IMR-90 (cell line): ENCODE data around the gene ANTXR2.

Experiments used
- BHLHE40 ChIP-seq: fragments of 150-350 bp; IDR thresholded peaks from 2 replicates; pipeline ENCODE4 v1.6.1; 2016; ENCODE audit warnings: mild to moderate bottlenecking, low read depth, low read length
- CHD1 ChIP-seq: IDR thresholded peaks from 2 replicates; pipeline ENCODE4 v1.6.1; 2012; ENCODE audit warnings: low read depth, low read length, improper control_type of control experiment
- CTCF ChIP-seq: conservative IDR thresholded peaks from 2 replicates; pipeline ENCODE4 v1.5.1; 2012; ENCODE audit warnings: mild to moderate bottlenecking, low read depth, low read length, improper control_type of control experiment
- FOS ChIP-seq: fragments of 150-350 bp; IDR thresholded peaks from 2 replicates; pipeline ENCODE4 v1.6.1; 2016; ENCODE audit warnings: low read depth, low read length
- MAFK ChIP-seq: IDR thresholded peaks from 2 replicates; pipeline ENCODE4 v1.6.1; 2012; ENCODE audit warnings: low read depth, low read length, improper control_type of control experiment
- MAZ ChIP-seq: IDR thresholded peaks from 2 replicates; pipeline ENCODE4 v1.6.1; 2012; ENCODE audit warnings: low read depth, mild to moderate bottlenecking, low read length, improper control_type of control experiment, moderate library complexity, borderline replicate concordance
- MXI1 ChIP-seq: IDR thresholded peaks from 2 replicates; pipeline ENCODE4 v1.6.1; 2012; ENCODE audit warnings: low read depth, mild to moderate bottlenecking, low read length, moderate library complexity, borderline replicate concordance
- POLR2A ChIP-seq: IDR thresholded peaks from 2 replicates; pipeline ENCODE4 v1.6.1; 2012; ENCODE audit warnings: mild to moderate bottlenecking, low read depth, low read length
- RAD21 ChIP-seq: IDR thresholded peaks from 2 replicates; pipeline ENCODE4 v1.6.1; 2012; ENCODE audit warnings: low read length, improper control_type of control experiment
- RCOR1 ChIP-seq: IDR thresholded peaks from 2 replicates; pipeline ENCODE4 v1.6.1; 2012; ENCODE audit warnings: mild to moderate bottlenecking, low read length, improper control_type of control experiment; ENCODE audit not compliant: insufficient replicate concordance
- SMC3 ChIP-seq: fragments of 150-350 bp; IDR thresholded peaks from 2 replicates; pipeline ENCODE4 v1.6.1; 2016; ENCODE audit warnings: low read depth, mild to moderate bottlenecking, antibody characterized with exemption, low read length, moderate library complexity
- TF ChIP-seq, protein P1 (sequence below): fragments of 150-350 bp; IDR thresholded peaks from 2 replicates; pipeline ENCODE4 v1.6.1; 2017; ENCODE audit warnings: mild to moderate bottlenecking, antibody characterized with exemption, low read length, low read depth
- TF ChIP-seq, protein P2 (sequence below): fragments of 150-350 bp; IDR thresholded peaks from 2 replicates; pipeline ENCODE4 v1.6.1; 2016; ENCODE audit warnings: low read depth, mild to moderate bottlenecking, low read length, moderate library complexity, borderline replicate concordance

GRCh38 chr4:80104927-80105326, 31.9 kb upstream of the ANTXR2 start:
- TF ChIP-seq MAFK: no peak
- no peak for TF ChIP-seq CHD1
- TF ChIP-seq SMC3: no peak
- no peak for TF ChIP-seq CTCF
- no peak for TF ChIP-seq POLR2A
- TF ChIP-seq FOS: no peak
- TF ChIP-seq BHLHE40: no peak
- TF ChIP-seq, protein P1, sequence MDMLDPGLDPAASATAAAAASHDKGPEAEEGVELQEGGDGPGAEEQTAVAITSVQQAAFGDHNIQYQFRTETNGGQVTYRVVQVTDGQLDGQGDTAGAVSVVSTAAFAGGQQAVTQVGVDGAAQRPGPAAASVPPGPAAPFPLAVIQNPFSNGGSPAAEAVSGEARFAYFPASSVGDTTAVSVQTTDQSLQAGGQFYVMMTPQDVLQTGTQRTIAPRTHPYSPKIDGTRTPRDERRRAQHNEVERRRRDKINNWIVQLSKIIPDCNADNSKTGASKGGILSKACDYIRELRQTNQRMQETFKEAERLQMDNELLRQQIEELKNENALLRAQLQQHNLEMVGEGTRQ: no peak
- TF ChIP-seq, protein P2, sequence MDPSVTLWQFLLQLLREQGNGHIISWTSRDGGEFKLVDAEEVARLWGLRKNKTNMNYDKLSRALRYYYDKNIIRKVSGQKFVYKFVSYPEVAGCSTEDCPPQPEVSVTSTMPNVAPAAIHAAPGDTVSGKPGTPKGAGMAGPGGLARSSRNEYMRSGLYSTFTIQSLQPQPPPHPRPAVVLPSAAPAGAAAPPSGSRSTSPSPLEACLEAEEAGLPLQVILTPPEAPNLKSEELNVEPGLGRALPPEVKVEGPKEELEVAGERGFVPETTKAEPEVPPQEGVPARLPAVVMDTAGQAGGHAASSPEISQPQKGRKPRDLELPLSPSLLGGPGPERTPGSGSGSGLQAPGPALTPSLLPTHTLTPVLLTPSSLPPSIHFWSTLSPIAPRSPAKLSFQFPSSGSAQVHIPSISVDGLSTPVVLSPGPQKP: no peak
- TF ChIP-seq RAD21: no peak
- TF ChIP-seq MAZ: no peak
- TF ChIP-seq MXI1: no peak
- no peak for TF ChIP-seq RCOR1
